Glomerular visceral epithelial cell (primary cell): ENCODE results near the gene NEUROD1.
"Not testable (repeated sequence)": the region's sequence is repeated elsewhere in the genome, so short reads cannot be mapped to it uniquely, and the experiment has no call there.

Source experiments
- DNase-seq: peaks from one replicate; pipeline ENCODE4 v3.0.0-alpha.2; 2016; ENCODE audit errors: extremely low spot score

The NEUROD1 gene

DNA sequence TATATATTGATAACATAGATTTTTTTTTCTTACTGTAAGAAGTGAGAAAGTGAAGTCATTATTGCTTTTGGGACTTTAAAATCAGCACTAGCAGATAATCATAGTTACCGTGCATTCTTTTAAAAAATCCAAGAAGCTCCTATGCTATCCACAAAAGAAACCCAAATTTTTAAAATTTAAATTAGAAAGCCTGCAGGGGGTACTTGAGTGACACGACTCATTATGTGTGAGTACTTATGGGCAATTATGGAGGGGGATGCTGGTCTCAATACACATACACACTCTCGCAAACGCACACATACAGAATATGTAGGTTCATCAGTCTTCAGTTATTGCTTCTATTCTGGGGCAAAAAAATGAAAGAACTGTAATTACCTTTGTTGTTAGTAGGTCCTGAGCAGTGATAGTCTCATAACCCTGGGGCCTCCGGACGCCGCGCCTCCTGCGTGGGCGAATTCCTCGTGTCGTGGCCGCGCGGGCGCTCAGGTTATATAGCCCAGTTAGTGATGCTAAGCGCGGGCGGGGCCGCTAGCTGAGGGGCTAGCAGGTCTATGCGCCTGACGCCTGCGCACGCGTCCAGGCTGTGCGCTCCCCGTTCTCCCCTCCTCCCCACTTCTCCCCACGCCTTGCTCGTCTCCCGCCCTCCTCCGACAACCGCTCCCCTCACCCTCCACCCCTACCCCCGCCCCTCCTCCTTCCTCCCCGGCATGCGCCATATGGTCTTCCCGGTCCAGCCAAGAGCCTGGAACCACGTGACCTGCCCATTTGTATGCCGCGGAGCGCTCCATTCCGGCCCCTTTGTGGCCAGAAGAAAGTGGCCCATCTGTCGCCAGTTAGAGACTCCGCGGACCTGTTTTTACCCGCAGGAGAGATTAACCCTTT, at the start of gene NEUROD1:
NEUROD1 (minus strand) TSS at position 463 of the 882 bp plus-strand sequence. CDS start 1,657 bp downstream, outside the sequence.
- DNase-seq: no peak

GRCh38 chr2:181725476-181725875, 45.2 kb upstream of the NEUROD1 start:
- no peak for DNase-seq

GRCh38 chr2:181724662-181725061, 44.3 kb upstream of the NEUROD1 start:
- no peak for DNase-seq

DNA sequence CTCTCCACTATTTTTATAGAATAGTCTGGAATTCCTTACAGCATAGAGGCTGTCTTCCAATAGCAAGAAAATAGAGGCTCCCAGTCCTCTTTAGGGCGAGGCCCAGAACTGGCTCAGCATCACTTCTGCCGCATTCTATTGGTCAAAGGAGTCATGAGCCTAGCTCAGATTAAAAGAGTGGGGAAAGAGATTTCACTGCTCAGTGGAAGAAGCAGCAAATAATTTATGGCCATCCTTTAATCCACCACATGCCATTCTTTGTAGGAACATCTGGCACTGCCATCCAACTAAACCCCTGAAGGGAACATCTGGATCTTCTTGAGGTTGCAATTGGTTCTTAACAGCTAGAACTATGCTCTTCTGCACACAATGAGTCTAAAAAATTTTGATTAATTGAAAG, 43.4 kb upstream of the NEUROD1 start:
- no peak for DNase-seq

DNA sequence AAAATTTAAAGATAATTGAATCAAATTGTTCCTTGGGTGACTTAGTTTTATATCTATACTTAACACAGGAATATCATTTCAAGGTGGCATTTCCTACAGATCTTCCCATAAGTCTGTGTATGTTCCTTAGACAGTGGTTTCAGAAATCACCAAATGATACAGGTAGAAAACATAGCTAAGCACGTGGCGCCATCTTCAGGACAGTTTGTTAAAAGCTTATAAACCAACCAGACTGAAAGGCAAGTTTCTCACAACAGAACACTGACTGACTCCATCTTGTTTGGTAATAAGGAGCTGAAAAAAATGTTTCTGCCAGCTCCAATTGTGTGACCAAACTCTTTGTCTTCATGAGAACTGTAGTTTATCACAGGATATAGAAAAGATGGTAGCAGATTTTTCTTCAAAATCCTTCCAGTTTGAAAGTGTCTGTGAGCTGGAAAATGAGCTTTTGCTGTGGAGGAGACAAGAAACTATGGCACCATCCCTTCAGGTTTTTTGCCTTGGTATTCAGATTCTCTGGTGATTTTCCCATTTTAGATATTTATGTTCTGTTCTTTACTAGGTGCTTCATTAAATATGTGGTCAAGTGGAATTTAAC, 34.8 kb upstream of the NEUROD1 start:
- DNase-seq: peak; percentile 82

GRCh38 chr2:181711051-181711450, 30.7 kb upstream of the NEUROD1 start:
- DNase-seq: not testable (repeated sequence)

GRCh38 chr2:181702519-181702918, 22.2 kb upstream of the NEUROD1 start:
- DNase-seq: not testable (repeated sequence)

DNA sequence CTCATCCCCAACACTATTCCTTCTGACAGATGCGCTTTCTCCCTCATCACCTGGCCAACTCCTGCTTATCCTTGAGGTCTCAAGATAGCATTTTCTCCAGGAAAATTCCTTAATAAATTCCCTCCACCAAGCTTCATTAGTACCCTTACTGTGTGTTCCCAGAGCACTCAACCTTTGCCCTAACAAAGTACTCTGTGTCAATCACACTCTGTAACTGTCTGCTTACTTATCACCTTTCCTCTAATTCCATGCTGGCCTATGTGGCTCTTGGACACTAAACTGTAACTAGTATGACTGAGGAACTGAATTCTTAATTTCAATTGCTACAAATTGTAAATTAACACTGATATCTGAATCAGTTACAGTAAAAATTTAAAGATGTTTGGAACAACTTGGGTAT, 17.9 kb upstream of the NEUROD1 start:
- DNase-seq: no peak

DNA sequence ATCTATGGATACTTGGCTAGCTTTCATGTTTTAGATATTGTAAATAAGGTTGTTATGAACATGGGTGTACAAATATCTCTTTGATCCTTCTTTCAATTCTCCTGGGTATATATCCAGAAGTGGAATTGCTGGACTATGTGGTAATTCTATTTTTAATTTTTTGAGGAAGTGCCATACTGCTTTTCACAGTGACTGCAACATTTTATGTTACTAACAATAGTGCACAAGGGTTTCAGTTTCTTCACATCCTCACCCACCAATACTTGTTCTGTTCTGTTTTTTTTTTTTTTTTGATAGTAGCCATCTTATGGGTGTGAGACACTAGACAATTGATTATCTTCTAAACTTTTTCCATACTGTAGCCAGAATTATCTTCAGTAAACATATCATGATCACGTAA, 17.3 kb upstream of the NEUROD1 start:
- no peak for DNase-seq

DNA sequence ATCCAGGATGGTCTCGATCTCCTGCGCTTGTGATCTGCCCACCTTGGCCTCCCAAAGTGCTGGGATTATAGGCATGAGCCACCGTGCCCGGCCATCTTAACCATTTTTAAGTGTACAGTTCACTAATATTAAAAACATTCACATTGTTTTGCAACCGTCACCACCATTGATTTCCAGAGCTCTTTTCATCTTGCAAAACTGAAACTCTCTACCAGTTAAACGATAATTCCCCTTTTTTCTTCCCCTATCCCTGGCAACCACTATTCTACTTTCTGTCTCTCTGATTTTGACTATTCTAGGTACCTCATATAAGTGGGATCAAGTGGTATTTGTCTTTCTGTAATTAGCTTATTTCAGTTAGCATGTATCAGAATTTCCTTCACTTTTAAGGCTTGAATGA, 16.8 kb upstream of the NEUROD1 start:
- DNase-seq: no peak

DNA sequence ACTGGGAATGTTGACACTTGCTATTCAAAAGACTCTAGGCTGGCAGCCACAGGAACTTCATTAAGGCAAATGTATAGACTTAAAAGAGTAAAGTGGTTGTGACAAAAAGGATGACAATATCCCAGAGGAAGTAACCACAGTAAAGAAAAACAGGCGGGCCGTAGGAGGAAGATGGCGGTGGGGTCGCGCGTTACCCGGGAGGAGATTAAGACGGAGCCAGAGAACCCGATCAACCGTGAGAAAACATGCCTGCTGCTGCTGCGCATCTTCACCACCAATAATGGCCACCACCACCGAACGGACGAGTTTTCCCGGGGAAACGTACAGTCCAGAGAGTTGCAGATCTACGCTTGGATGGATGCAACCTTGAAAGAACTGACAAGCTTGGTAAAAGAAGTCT, 14.0 kb upstream of the NEUROD1 start:
- no peak for DNase-seq

- DNase-seq: no peak
These were observed 10.5 kb upstream of the NEUROD1 start for GRCh38 chr2:181690860-181691259.

GRCh38 chr2:181686576-181687185, 6.4 kb upstream of the NEUROD1 start:
- no peak for DNase-seq

DNA sequence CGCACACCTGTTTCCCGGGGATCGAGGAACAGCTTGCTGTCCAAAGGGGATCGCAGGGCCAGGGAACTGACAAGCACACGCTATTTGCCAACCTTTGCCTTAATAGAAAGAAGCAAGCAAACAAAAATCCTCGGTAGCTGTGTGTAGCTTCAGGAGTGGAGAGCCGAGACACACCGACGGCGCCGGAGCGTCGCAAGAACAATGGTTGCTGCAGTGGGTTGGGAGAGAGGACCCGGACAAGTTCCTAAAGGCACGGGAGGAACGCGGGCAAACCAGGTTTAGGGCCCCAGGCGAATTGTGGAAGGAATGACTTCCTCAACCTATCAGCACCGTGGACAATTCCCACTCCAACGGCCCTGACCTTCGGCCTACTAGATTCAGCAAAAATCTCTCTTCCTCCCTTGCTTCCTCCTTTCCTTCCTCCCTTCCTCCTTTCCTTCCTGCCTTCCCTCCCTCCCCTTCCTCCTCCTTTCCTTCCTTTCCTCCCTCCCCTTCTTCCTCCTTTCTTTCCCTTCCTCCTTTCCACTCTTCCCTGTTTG, 4.9 kb upstream of the NEUROD1 start:
- DNase-seq: no peak

GRCh38 chr2:181684454-181685149, 4.3 kb upstream of the NEUROD1 start:
- DNase-seq: no peak

DNA sequence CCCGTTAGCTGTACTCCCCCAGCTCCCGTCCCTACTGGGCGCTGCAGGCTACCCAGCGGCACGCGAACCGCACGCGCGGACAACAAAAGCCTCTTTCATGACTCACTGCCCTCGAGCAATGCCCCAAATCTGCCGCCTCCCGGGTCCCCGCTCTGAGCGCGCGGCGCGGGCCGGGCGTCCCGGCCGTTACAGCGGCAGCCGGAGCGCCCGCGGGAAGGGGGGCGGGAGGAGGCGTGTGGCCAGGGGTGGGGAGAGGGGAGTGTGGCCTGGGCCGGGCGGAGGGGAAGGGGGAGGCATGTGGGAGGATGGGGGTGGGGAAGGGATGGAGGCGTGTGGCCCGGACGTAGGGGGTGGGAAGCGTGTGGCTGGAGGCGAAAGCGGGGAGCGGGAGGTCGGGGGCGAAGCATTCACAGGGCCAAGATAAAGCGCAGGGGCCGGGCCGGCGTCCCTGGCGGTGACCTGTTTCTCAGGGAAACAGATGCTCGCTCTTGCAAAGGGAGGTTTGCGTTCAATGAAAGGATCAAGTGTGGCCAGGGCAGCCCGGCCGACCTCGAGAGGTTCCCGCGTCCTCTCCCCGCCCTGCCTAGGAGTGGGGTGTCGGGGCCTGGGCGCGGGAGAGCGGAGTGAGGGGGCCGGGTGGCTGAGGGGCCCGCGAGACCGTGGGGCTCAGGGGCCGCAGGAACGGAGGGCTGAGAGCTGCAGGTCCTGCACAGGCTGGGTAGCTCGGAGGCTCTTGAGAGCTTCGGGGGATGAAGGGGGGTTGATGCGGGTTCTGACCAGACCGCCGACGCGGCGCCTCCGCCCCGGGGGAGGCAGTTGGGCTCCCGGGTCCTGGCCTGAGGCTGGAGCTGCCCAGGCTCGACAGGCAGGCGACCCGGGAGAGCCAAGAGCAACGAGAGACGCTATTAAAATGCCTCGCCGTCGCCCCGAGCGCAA, 3.5 kb upstream of the NEUROD1 start:
- peak; percentile 37 for DNase-seq

- DNase-seq: no peak
These were observed 2.6 kb upstream of the NEUROD1 start for GRCh38 chr2:181682795-181683517.

- DNase-seq: no peak
These were observed 1.9 kb upstream of the NEUROD1 start for GRCh38 chr2:181682026-181682789.
